LNCaP clone FGC (cell line): ENCODE data around the gene VIPR1.

Experiments
- DNase-seq: peaks from one replicate; pipeline ENCODE4 v3.0.0-alpha.2; 2011; ENCODE audit warnings: low read depth
- H3K4me3 ChIP-seq: 2 replicates; pipeline ENCODE4 v1.5.1; 2011; ENCODE audit warnings: mild to moderate bottlenecking, low read depth, low read length, control low read depth
- CTCF ChIP-seq: IDR thresholded peaks from 2 replicates; pipeline ENCODE4 v1.5.1; 2012; ENCODE audit warnings: mild to moderate bottlenecking; ENCODE audit not compliant: control insufficient read depth, insufficient read depth; ENCODE audit errors: extremely low read depth

Gene VIPR1

GRCh38 chr3:42472555-42472954 lies 29.9 kb upstream of the VIPR1 start:
- no peak overlapping the region for H3K4me3 ChIP-seq
- DNase-seq = no peak
- TF ChIP-seq CTCF = no peak

- DNase-seq = no peak
- no peak overlapping the region for H3K4me3 ChIP-seq
- no peak for TF ChIP-seq CTCF
These were observed 29.1 kb upstream of the VIPR1 start for GRCh38 chr3:42473083-42473932.

GRCh38 chr3:42476225-42477125 lies 26.0 kb upstream of the VIPR1 start:
- no peak for TF ChIP-seq CTCF
- no peak overlapping the region for H3K4me3 ChIP-seq
- DNase-seq = peak; percentile 98

- DNase-seq = no peak
- no peak overlapping the region for H3K4me3 ChIP-seq
- no peak for TF ChIP-seq CTCF
These were observed 24.7 kb upstream of the VIPR1 start for GRCh38 chr3:42477696-42478095.

GRCh38 chr3:42478830-42479229 lies 23.6 kb upstream of the VIPR1 start:
- TF ChIP-seq CTCF = no peak
- DNase-seq = no peak
- H3K4me3 ChIP-seq = no peak overlapping the region

- DNase-seq = no peak
- H3K4me3 ChIP-seq = no peak overlapping the region
- no peak for TF ChIP-seq CTCF
These were observed 15.5 kb upstream of the VIPR1 start for GRCh38 chr3:42486814-42487565.
